KMS-11 (cell line): ENCODE measurements around the gene BIN1.

Experiments used
- H2AFZ ChIP-seq: fragments of 200-600 bp; sonication (generic); 2 replicates; pipeline ENCODE4 v1.6.1; 2016; ENCODE audit warnings: antibody characterized with exemption, mixed run types, low read depth
- H3K27ac ChIP-seq: fragments of 200-600 bp; sonication (generic); 2 replicates; pipeline ENCODE4 v1.6.1; 2016; ENCODE audit warnings: mild to moderate bottlenecking, mixed run types
- H3K27me3 ChIP-seq: fragments of 200-600 bp; sonication (generic); 2 replicates; pipeline ENCODE4 v1.6.1; 2017; ENCODE audit warnings: mild to moderate bottlenecking, low read depth, mixed run types, moderate library complexity; ENCODE audit not compliant: insufficient read depth
- H3K36me3 ChIP-seq: fragments of 200-600 bp; sonication (generic); 2 replicates; pipeline ENCODE4 v1.6.1; 2017; ENCODE audit warnings: mild to moderate bottlenecking, mixed run types; ENCODE audit not compliant: insufficient read depth
- H3K4me1 ChIP-seq: fragments of 200-600 bp; sonication (generic); 2 replicates; pipeline ENCODE4 v1.6.1; 2016; ENCODE audit warnings: mild to moderate bottlenecking, low read depth, mixed run types; ENCODE audit not compliant: poor library complexity, severe bottlenecking
- H3K4me2 ChIP-seq: fragments of 200-600 bp; sonication (generic); 2 replicates; pipeline ENCODE4 v1.7.0; 2016; ENCODE audit warnings: mild to moderate bottlenecking, mixed run types
- H3K4me3 ChIP-seq: fragments of 200-600 bp; sonication (generic); IDR thresholded peaks from 2 replicates; pipeline ENCODE4 v1.6.1; 2017; ENCODE audit warnings: low read depth, low read length, mixed read lengths; ENCODE audit not compliant: insufficient read depth
- H3K79me2 ChIP-seq: fragments of 200-600 bp; sonication (generic); 2 replicates; pipeline ENCODE4 v1.6.1; 2016; ENCODE audit warnings: low read depth, mixed run types; ENCODE audit not compliant: insufficient read depth
- H3K9ac ChIP-seq: fragments of 200-600 bp; sonication (generic); 2 replicates; pipeline ENCODE4 v1.6.1; 2016; ENCODE audit warnings: mild to moderate bottlenecking, mixed run types
- H4K20me1 ChIP-seq: fragments of 200-600 bp; sonication (generic); 2 replicates; pipeline ENCODE4 v1.6.1; 2016; ENCODE audit warnings: mild to moderate bottlenecking, mixed run types; ENCODE audit not compliant: insufficient read depth
- TF ChIP-seq, protein P1 (sequence below): fragments of 200-600 bp; sonication (generic); conservative IDR thresholded peaks from 2 replicates; pipeline ENCODE4 v1.6.1; 2017; ENCODE audit warnings: low read depth, mild to moderate bottlenecking, antibody characterized with exemption, low read length, moderate library complexity, mixed read lengths

BIN1 gene

DNA sequence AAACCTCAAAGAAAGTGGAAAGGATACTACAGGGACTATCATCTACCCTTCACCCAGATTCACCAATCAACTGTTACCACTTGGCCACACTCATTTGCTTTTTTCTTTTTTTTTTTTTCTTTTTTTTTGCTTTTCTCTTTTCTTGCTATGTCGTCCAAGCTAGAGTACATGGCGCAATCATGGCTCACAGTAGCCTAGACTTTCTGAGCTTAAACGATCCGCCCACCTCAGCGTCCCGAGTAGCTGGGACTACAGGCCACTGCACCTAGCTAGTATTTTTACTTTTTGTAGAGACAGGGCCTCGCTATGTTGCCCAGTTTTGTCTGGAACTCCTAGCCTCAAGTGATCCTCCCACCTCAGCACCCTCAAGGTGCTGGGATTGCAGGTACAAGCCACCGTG is 24.0 kb downstream of the BIN1 start:
- TF ChIP-seq, protein P1, sequence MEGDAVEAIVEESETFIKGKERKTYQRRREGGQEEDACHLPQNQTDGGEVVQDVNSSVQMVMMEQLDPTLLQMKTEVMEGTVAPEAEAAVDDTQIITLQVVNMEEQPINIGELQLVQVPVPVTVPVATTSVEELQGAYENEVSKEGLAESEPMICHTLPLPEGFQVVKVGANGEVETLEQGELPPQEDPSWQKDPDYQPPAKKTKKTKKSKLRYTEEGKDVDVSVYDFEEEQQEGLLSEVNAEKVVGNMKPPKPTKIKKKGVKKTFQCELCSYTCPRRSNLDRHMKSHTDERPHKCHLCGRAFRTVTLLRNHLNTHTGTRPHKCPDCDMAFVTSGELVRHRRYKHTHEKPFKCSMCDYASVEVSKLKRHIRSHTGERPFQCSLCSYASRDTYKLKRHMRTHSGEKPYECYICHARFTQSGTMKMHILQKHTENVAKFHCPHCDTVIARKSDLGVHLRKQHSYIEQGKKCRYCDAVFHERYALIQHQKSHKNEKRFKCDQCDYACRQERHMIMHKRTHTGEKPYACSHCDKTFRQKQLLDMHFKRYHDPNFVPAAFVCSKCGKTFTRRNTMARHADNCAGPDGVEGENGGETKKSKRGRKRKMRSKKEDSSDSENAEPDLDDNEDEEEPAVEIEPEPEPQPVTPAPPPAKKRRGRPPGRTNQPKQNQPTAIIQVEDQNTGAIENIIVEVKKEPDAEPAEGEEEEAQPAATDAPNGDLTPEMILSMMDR: no peak
- Histone ChIP-seq H3K9ac (no peak overlapping the region), H3K36me3 (no peaks in the 10 kb centered on the region), H3K27ac (no peak overlapping the region), H3K4me1 (no peaks in the 10 kb centered on the region), H3K27me3 (no peaks in the 10 kb centered on the region), H2AFZ (no peak overlapping the region), H3K4me3 (no peak overlapping the region), H3K4me2 (no peak overlapping the region), H4K20me1 (no peaks in the 10 kb centered on the region), H3K79me2 (no peaks in the 10 kb centered on the region)

DNA sequence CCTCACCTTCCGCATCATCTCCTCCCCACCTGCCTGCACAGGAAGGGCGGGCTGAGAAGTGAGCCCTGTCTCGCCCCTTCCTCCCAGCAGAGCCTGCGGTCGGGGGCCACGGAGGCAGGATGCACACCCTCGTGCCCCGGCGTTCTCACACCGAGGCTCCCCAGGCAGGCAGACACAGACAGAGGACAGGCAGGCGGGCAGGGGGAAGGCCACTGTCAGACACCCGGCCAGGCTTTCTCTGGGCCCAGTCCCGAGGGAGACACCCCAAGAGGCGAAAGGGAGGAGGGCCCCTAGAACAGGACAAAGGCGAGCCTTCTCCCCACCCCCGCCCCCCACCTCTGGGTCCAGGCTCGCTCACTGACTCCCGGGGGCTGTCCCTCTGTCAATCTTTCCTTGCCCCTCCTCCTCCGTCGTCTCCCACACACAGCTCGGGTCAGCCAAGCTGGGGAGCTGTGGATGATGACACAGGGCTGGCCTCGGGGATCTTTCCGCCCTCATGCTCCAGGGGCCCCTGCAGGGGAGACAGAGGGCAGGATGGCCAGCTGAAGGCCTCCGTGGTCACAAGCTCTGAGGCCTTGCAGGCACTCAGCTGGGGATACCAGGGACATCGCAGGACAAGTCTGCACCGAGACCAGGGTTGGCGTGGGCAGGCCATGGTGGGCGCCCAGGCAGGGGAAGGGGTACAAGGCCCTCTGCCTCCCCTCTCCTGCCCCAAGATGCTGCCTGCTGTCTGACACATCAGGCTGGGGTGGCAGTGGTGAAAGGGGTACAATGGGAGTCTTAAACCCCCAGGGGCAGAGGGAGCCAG is 24.9 kb downstream of the BIN1 start:
- no peaks in the 10 kb centered on the region for H3K27me3 ChIP-seq
- no peak overlapping the region for H2AFZ ChIP-seq
- H3K79me2 ChIP-seq: no peaks in the 10 kb centered on the region
- no peaks in the 10 kb centered on the region for H3K4me1 ChIP-seq
- no peaks in the 10 kb centered on the region for H3K36me3 ChIP-seq
- no peak overlapping the region for H3K4me3 ChIP-seq
- H3K27ac ChIP-seq: no peak overlapping the region
- no peak overlapping the region for H3K4me2 ChIP-seq
- H3K9ac ChIP-seq: no peak overlapping the region
- TF ChIP-seq, protein P1: no peak
- H4K20me1 ChIP-seq: no peaks in the 10 kb centered on the region

DNA sequence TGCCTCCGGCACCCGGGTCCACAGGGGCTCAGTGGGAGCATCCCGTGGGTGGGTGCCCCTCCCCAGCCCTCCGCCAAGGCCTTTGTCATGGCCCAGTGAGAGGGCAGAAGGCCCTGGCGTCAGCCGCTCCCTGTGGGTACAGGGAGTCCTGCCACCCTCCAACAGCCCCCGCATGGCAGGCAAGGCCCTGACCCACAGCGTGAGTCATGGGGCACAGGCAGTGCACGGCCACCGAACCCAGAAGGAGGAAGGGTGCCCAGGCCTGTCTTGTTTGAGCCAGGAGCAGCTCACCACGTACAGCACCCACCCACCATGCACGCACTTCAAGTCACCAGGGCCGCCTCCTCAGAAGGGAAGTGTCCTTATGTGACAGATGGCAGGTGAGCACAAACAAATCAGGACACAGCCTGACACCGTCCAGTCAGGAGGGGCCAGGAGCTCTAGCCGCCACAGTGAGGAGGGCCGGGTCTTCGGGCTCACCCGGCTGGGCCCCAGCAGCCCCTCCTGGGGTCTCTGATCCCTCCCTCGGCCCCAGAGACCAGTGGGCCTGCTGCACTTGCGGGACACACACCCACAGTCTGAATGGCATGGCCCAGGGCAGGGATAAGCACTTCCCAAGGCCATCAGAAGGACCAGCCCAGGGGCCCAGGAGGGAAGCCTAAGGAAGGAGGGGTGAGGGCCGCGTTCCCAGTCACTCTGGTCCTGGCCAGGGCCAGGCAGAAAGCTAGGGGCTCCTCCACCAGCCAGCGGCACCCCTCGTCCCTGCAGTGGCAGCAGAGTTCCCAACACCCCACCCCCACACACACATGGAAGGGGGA is 25.8 kb downstream of the BIN1 start:
- Histone ChIP-seq H3K9ac (no peak overlapping the region), H3K27ac (no peak overlapping the region), H3K27me3 (no peaks in the 10 kb centered on the region), H3K36me3 (no peaks in the 10 kb centered on the region), H3K4me1 (no peaks in the 10 kb centered on the region), H3K4me2 (no peak overlapping the region), H2AFZ (no peak overlapping the region), H4K20me1 (no peaks in the 10 kb centered on the region), H3K79me2 (no peaks in the 10 kb centered on the region), H3K4me3 (no peak overlapping the region)
- TF ChIP-seq, protein P1: no peak

DNA sequence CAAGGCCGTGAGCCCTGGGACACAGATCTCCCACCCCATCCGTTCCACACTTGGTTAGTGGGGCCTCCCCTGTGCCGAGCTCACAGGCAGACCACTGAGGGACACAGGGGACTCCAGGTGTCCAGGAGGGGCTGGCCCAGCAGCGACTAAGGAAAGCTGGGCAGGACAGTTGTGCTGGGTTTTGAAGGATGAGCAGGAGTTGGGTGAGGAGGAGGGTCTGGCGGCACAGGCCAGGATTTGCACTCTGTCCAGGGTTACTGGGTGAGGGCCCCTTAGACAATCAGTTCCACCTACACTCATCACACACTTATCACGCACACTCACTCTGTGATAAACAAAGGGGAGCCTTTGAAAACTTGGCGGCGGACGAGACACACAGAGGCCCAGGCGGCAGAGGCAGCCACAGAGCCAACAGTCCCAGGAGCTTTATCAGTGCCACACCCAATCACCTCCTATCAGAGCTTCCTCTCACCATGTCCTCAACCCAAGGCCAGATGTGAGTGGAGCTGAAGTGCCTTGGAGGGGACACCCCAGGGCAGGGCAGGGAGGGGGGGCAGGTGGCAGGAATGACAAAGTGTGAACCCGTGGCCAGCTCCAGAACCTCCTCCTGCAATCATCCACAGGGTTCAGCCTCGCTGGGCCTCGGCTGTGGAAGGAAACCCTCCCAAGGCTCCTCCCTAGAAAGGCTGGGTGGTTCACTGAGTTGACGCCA is 26.6 kb downstream of the BIN1 start:
- Histone ChIP-seq H2AFZ (no peak overlapping the region), H3K4me2 (no peak overlapping the region), H3K4me1 (no peaks in the 10 kb centered on the region), H4K20me1 (no peaks in the 10 kb centered on the region), H3K4me3 (no peak overlapping the region), H3K79me2 (no peaks in the 10 kb centered on the region), H3K27me3 (no peaks in the 10 kb centered on the region), H3K9ac (no peak overlapping the region), H3K27ac (no peak overlapping the region), H3K36me3 (no peaks in the 10 kb centered on the region)
- TF ChIP-seq, protein P1: no peak
